Stimulated activated CD4-positive, alpha-beta T cell treated with anti-CD3 and anti-CD28 coated beads, TNF-alpha, amount 100 ng/mL, for 1 hour (primary cell): ENCODE results near the gene BRCA2.
A peak's percentile ranks its signal among the peaks of the same experiment; 100 is the strongest.
"Not testable (repeated sequence)": the region's sequence is repeated elsewhere in the genome, so short reads cannot be mapped to it uniquely, and the experiment has no call there.

Experiments
- DNase-seq, 3 donors: peaks; one replicate each; pipeline ENCODE4 v3.0.0-alpha.2; 2020; ENCODE audit warnings: low read depth in 3 of 3, low spot score in 1 of 3

Gene BRCA2

DNA sequence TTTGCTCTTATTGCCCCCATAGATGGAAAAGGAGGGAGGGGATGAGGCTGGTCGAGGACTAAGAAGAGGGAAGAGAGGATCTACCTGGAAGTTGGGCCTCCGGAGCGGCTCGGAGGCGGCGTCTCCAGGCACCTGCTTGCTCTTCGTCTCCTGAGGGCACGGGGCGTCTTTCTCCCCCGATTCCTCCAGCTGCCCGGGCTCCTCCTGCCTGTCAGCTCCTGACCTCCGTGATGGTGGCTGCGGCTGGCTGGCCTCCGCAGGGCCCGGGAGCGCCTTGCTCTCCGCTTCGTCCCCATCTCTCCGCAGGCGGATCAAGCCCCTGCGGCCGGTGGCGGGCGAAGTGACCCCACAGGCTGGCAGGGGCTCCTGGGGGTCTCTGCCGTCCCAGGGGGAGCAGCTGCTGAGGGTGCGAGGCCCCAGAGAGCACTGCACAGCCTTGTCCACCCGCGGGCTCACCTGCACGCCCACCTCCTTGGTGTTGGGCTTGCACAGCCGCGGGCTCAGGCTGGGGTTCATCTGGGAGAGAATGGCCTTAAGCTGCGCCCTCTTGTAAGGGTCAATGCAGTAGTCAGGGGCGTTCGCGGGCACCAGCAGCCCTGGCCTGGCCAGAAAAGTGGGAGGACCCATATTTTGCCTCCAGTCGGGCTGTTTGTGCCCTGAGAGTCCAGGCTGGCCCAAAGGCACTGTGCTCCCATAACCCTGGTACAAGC, 4.0 kb upstream of the BRCA2 start:
- DNase-seq = no peak

GRCh38 chr13:32314271-32315237, 754 bp upstream of the BRCA2 start:
- DNase-seq = peak in 1 of 3 donors; percentile 20

DNA sequence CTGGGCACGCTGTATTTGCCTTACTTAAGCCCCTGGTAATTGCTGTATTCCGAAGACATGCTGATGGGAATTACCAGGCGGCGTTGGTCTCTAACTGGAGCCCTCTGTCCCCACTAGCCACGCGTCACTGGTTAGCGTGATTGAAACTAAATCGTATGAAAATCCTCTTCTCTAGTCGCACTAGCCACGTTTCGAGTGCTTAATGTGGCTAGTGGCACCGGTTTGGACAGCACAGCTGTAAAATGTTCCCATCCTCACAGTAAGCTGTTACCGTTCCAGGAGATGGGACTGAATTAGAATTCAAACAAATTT, 676 bp downstream of the BRCA2 start:
- no peak for DNase-seq

- no peak for DNase-seq
These were observed 1.2 kb downstream of the BRCA2 start for GRCh38 chr13:32316501-32316900.

- DNase-seq = no peak
These were observed 2.6 kb downstream of the BRCA2 start for GRCh38 chr13:32317716-32318465.

DNA sequence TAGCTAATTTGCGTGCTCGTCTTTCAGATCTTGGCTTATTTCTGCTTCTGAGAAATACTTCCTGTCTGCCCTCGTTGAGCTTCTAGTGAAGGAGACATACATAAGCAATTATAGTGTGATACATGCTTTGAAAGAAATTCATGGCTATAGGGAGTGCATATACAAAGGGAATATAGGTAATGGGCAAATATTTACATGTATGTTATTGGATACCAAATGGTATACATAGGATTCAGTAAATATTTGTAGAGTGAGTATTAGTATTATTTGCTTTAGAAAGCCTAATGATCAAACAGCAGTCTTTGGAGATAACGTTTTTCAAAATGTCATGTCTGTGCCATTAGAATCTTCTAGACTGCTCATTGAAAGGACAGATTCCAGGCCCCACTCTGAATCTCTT, 5.2 kb downstream of the BRCA2 start:
- DNase-seq = no peak

DNA sequence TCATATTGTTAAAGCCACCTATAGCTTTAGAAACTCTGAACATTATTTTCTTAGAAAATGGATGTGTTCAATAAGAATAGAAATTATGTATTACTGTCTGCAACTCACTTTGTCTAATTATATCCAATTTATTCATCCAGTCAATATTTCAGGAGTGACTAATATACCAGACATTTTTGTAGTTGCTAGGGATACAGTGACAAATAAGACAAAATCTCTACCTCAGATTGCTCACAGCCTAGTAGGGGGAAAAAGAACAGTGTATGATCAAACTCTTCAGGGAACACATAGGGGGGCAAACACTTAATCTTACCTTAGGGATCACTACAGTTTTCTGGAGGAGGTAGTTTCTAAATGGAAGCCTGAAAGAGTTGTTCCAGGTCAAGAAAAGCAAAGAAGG, 8.6 kb downstream of the BRCA2 start:
- no peak for DNase-seq

DNA sequence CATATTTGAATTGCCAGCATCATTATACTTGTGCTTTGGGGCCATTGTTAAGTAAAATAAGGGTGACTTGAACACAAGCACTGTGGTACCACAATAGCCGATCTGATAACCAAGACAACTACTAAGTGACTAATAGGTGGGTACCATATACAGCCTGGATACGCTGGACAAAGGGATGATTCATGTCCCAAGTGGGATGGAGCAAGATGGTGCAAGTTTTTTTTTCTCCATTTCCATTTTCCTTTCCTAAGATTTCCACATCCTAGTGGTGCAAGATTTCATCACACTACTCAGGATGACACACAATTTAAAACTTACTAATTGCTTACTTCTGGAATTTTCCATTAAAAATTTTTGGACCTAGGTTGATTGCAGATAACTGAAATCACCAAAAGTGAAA, 15.1 kb downstream of the BRCA2 start:
- DNase-seq = no peak

DNA sequence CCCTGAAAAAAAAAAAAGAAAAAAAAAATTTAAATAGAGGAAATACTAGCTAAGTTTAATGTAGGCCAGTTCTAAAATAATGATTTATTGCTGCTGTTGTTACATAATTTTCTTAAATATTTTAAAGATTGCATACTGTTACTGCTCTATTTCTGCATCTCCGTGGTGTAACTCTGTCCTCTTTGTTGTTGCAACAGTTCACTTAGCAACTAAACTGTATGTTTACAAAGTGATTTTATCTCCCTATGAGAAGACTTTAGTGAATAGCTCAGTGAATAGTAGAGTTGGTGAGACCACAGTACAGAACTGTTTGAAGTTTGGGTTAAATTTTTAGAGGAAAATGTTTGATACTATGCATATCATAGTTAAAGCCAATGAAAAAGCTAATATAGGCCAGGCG, 19.4 kb downstream of the BRCA2 start:
- no peak for DNase-seq

DNA sequence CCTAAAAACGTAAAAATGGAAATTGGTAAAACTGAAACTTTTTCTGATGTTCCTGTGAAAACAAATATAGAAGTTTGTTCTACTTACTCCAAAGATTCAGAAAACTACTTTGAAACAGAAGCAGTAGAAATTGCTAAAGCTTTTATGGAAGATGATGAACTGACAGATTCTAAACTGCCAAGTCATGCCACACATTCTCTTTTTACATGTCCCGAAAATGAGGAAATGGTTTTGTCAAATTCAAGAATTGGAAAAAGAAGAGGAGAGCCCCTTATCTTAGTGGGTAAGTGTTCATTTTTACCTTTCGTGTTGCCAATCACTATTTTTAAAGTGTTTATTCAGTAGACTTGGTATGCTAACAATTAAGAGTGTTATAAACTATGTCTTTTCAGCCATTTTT, 25.6 kb downstream of the BRCA2 start:
- DNase-seq = no peak

DNA sequence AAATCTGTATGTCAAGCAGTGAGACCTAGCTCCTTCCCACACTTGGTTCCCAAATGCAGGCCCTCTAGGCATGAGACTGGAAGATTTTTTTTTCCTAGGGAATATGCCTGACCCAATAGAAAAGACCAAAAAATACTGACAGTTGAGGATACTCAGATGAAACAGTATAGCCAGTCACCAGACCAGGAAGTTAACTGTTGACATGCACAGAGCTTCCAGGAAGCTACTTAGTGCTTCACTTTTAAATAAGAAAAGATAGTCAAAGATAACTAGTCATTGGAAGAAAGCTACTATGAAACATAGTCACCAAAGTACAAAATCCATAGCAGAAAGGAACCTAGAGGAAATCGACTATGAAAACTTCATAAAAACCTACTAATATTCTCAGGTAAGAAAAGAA, 32.3 kb downstream of the BRCA2 start:
- no peak for DNase-seq

- DNase-seq = not testable (repeated sequence)
These were observed 35.6 kb downstream of the BRCA2 start for GRCh38 chr13:32350839-32351441.

DNA sequence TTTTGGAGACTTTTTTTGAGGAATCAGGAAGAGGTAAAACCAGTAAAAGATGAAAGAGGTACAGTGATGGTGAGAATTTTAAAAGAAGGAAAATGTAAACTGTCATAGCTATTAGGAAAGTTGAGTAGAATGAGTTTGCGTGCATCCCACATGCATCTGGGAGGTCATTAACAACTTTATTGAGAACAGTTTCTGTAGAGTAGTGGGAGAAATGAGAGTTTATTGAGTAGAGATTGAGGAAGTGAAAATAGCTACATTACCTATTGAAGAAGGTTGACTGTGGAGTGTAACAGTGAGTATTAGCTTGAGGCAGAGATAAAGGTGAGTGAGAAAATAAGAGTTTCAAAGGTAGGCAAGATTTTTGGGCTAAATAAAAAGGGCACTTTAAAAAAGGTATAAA, 38.7 kb downstream of the BRCA2 start:
- DNase-seq = no peak

DNA sequence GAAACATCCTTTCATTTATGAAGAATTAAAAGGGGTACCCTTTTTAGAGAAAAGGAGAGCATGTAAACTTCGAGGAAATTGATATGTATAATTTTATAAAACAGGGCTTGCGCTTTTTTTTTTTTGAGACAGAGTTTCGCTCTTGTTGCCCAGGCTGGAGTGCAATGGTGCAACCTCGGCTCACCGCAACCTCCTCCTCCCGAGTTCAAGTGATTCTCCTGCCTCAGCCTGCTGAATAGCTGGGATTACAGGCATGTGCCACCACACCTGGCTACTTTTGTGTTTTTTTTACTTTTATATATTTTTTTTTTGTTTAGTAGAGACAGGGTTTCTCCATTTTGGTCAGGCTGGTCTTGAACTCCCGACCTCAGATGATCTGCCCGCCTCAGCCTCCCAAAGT, 40.6 kb downstream of the BRCA2 start:
- DNase-seq = not testable (repeated sequence)

GRCh38 chr13:32362574-32362973, 47.3 kb downstream of the BRCA2 start:
- DNase-seq = no peak

GRCh38 chr13:32370805-32371204, 55.5 kb downstream of the BRCA2 start:
- no peak for DNase-seq

GRCh38 chr13:32376642-32377415, 61.5 kb downstream of the BRCA2 start:
- no peak for DNase-seq

- DNase-seq = no peak
These were observed 62.7 kb downstream of the BRCA2 start for GRCh38 chr13:32378012-32378411.

DNA sequence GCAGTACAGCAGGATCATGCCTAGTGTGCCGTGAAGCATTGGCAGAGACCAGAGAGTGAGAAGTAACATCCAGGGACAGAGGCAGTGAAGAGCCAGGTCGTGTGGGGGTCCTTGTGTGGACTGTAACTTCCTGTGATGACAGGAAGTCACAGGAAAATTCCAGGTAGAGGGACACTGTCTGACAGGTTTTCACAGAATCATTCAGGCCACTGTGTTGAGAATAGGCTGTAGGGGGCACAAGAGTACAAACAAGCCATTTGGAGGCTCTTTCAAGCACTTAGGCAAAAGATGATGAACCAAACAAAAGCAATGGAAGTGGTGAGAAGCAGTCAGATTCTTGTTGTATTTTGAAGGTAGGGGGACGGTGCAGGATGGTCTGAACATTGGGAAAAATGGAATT, 66.2 kb downstream of the BRCA2 start:
- DNase-seq = no peak

DNA sequence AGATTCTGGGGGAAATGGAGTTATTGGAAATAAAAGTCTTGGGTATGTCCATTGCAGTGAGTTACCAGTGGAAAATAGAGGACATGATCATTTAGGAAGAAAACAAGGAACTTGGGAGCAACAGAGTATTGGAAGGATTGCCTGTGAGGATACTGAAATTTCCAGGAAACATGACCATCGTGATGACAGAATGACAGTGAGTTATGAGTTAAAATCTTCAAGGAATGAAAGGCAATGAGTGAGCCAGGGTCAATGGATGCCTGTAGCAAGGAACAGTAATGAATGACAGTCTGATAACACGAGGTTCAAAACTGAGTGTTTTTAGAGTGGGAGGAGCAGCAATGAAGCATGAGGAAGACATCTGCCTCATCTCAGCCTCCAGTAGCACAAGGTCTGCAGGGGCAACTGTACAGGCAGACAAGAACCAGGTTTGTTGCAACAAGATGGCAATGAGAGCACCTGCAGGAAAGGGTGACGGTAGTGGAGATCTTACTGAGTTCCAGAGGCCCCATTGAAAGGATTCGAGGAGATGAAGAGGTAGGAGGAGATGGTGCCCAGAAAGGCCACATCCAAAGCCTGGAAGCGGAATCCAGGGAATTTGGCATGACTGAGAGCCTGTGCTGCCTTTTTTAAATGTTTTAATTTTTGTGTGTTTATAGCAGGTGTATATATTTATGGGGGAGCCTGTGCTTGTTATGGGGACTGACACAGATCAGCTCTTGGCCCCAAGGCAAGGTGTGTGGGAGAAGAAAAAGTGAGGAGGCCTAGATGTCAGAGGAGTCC, 68.7 kb downstream of the BRCA2 start:
- no peak for DNase-seq
